ENCODE data around the gene GDF7. TPM values are rescaled to one million over a fixed set of nuclear protein-coding genes. Genes with fewer than 3 reads are reported as not detected.

GDF7 gene
- polyA plus RNA-seq, 1 of the 3 experiments (the other 2 are of a cell fraction): 0.02 TPM

DNA sequence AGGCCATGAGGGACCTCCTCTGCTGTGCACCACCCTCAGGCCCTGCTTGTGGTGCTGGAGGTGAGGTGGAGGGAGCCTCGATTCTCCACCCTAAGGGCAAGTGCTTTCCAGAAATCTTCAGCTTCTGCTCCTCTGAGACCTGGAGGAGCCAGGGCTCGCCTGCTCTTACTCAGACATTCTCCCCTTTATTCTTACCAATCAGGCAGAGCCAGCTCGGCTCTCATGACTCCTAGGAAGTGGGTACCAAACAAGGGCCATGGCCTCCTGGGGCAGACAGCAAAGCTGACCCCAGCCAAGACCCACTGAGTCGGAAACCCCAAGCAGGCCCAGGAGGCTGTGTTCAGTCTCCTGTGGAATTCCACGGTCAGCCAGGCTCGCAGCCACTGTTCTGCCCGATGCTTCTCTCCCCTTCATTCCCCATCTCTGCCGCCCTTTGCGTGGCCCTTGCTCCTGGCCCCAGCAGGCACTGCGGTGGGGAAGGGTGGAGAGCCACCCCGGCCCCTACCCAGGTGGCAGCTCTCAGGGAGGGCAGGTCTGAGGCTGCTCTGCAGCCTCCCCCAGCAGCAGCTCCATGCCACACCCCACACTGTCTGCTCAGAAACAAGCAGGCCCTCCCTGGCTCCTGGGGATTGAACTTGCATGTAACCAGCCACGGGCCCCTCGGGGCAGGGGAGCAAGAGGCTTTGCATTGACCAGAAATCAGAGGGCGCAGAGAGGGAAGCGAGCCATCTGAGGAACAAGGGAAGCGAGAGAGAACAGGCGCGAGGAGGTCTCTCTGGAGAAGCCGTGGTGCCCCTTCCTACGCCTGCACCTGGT, 40.0 kb upstream of the GDF7 start:
- POLR2A ChIA-PET: interaction anchor here (3.3 kb wide), 1 partner anchor 180 kb away, joined by 15 read pairs; the partner anchor contains the start of gene RHOB
- Histone ChIP-seq H3K27ac (ENCODE audit: low read depth in 2 of 2, low read length in 1 of 2) (no peak overlapping the region), H3K4me2 (no peak overlapping the region), H2AFZ (ENCODE audit: low read depth) (no peak overlapping the region), H3K27me3 (ENCODE audit: insufficient read depth) (no peaks in the 10 kb centered on the region), H3K9me3 (no peaks in the 10 kb centered on the region), H3K79me2 (ENCODE audit: insufficient read depth) (no peaks in the 10 kb centered on the region), H3K4me3 (ENCODE audit: low read depth in 2 of 2, low read length in 1 of 2) (no peak overlapping the region), H3K9ac (no peak overlapping the region), H4K20me1 (ENCODE audit: insufficient read depth) (no peaks in the 10 kb centered on the region), H3K4me1 (ENCODE audit: control insufficient read depth in 1 of 2, insufficient read depth in 2 of 2, low read depth in 1 of 2, low read length in 1 of 2) (peaks cover 0 to 37% of the 10 kb centered on the region in 2 experiments; a peak in 1 of 4 replicates), H3F3A (replicated peaks; ENCODE audit: insufficient read depth) (no peaks in the 10 kb centered on the region), H3K9me2 (no peaks in the 10 kb centered on the region), H3K36me3 (replicated peaks in 1 of 2; ENCODE audit: control insufficient read depth in 1 of 2, insufficient read depth in 2 of 2, low read length in 1 of 2) (peaks cover 0 to 22% of the 10 kb centered on the region in 2 experiments)
- no peak for DNase-seq
- no peak for TF ChIP-seq CHD2 (IDR thresholded peaks at IDR 0.05; ENCODE audit: low read length, partially characterized antibody)
- 88% methylated on average over 20 of the region's 20 CpGs for WGBS (ENCODE audit: low lambda C conversion rate)
- CTCF ChIA-PET: interaction anchor here (0.6 to 4.8 kb wide), 8 partner anchors 9 to 381 kb away, joined by 3 to 33 read pairs (median 6); partner anchors contain the start of gene HS1BP3

DNA sequence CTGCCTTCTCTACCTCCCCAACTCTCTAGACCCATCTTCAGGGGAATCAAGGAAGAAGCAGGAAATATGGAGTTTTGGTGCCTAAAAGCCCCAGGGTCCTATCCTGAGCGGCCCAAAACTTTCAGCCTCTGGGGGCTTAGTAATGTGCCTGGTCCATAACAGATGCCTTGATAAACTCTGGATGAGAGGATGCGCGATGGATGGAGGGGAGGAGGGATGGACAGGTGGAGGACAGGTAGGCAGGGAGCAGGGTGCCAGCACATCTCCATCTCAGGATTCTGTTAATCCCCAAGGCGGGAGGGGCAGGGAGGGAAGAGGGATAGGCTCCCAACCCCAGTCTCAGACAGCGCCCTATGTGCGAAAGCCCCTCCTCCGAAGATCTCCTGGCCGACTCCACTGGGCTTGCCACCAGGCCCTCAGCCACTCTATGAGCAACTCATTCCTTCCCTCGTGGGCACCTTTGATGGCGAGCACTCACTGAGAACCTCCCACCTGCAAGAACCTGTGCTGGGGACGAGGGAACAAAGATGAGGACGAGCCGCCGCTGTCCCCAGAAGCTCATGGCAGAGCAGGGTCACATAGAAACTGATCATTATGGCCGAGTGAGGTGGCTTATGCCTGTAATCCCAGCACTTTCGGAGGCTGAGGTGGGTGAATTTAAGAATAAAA, 39.1 kb upstream of the GDF7 start:
- ChIA-PET CTCF (interaction anchor here (4.8 to 10.9 kb wide), 4 partner anchors 8 to 181 kb away, joined by 33 to 178 read pairs (median 132); partner anchors contain the start of genes HS1BP3 and RHOB), POLR2A (interaction anchor here (3.3 to 3.6 kb wide), 2 partner anchors 180 to 181 kb away, joined by 15 to 23 read pairs; partner anchors contain the start of gene RHOB)
- no peak overlapping the region for H3K27ac ChIP-seq (ENCODE audit: low read depth in 2 of 2, low read length in 1 of 2)

More for the DNA sequence above, 39.1 kb upstream of the GDF7 start:
- Histone ChIP-seq H4K20me1 (ENCODE audit: insufficient read depth) (no peaks in the 10 kb centered on the region), H3K36me3 (replicated peaks in 1 of 2; ENCODE audit: control insufficient read depth in 1 of 2, insufficient read depth in 2 of 2, low read length in 1 of 2) (peaks cover 0 to 14% of the 10 kb centered on the region in 2 experiments), H3K4me3 (ENCODE audit: low read depth in 2 of 2, low read length in 1 of 2) (no peak overlapping the region), H3K27me3 (ENCODE audit: insufficient read depth) (no peaks in the 10 kb centered on the region), H3K79me2 (ENCODE audit: insufficient read depth) (no peaks in the 10 kb centered on the region), H3F3A (replicated peaks; ENCODE audit: insufficient read depth) (no peaks in the 10 kb centered on the region), H3K4me1 (ENCODE audit: control insufficient read depth in 1 of 2, insufficient read depth in 2 of 2, low read depth in 1 of 2, low read length in 1 of 2) (peaks cover 0 to 36% of the 10 kb centered on the region in 2 experiments; a peak in 1 of 4 replicates), H3K4me2 (no peak overlapping the region), H3K9me3 (no peaks in the 10 kb centered on the region), H3K9ac (no peak overlapping the region), H2AFZ (ENCODE audit: low read depth) (no peak overlapping the region), H3K9me2 (no peaks in the 10 kb centered on the region)
- TF ChIP-seq TEAD4 (IDR thresholded peaks at IDR 0.05; ENCODE audit: borderline replicate concordance, insufficient read depth) (no peak), ELF1 (IDR thresholded peaks at IDR 0.05) (no peak), SMC3 (IDR thresholded peaks at IDR 0.05; ENCODE audit: low read depth, low read length) (no peak), RXRA (IDR thresholded peaks at IDR 0.05; ENCODE audit: borderline replicate concordance, low read depth) (no peak), CHD2 (IDR thresholded peaks at IDR 0.05; ENCODE audit: low read length, partially characterized antibody) (no peak)
- TF ChIP-seq, protein P1, sequence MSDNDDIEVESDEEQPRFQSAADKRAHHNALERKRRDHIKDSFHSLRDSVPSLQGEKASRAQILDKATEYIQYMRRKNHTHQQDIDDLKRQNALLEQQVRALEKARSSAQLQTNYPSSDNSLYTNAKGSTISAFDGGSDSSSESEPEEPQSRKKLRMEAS (IDR thresholded peaks at IDR 0.05; ENCODE audit: low read depth): no peak
- TF ChIP-seq, protein P2, sequence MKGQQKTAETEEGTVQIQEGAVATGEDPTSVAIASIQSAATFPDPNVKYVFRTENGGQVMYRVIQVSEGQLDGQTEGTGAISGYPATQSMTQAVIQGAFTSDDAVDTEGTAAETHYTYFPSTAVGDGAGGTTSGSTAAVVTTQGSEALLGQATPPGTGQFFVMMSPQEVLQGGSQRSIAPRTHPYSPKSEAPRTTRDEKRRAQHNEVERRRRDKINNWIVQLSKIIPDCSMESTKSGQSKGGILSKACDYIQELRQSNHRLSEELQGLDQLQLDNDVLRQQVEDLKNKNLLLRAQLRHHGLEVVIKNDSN (IDR thresholded peaks at IDR 0.05; ENCODE audit: borderline replicate concordance, low read depth): no peak
- TF ChIP-seq, protein P3, sequence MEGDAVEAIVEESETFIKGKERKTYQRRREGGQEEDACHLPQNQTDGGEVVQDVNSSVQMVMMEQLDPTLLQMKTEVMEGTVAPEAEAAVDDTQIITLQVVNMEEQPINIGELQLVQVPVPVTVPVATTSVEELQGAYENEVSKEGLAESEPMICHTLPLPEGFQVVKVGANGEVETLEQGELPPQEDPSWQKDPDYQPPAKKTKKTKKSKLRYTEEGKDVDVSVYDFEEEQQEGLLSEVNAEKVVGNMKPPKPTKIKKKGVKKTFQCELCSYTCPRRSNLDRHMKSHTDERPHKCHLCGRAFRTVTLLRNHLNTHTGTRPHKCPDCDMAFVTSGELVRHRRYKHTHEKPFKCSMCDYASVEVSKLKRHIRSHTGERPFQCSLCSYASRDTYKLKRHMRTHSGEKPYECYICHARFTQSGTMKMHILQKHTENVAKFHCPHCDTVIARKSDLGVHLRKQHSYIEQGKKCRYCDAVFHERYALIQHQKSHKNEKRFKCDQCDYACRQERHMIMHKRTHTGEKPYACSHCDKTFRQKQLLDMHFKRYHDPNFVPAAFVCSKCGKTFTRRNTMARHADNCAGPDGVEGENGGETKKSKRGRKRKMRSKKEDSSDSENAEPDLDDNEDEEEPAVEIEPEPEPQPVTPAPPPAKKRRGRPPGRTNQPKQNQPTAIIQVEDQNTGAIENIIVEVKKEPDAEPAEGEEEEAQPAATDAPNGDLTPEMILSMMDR (IDR thresholded peaks at IDR 0.05): no peak
- WGBS (ENCODE audit: low lambda C conversion rate): 92% methylated on average over 16 of the region's 16 CpGs
- no peak for DNase-seq
